ENCODE measurements around the gene RIC3.

The RIC3 gene

DNA sequence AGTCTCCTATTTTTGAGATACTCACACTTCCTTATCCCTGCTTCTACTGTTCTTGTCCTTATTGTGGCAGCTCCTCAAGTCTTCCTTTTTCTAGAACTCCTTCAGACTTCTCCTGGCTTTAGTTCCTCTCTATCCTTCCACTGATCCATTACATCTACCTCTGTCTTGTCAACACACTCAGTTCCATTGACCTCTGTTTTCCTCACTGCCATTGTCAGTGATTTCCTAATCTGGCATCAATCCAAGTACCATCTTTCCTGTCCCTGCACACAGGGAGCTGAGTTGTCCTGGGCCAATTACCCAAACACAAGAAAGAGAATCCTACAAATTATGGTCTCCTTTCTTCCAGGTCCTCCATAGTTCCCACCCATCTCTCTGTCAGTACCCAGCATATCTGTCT lies 27.9 kb upstream of the RIC3 start:
- Histone ChIP-seq H3K27me3 (ENCODE audit: insufficient read depth, low read length, poor library complexity) (no peaks in the 10 kb centered on the region), H3K9ac (ENCODE audit: low read length) (no peak overlapping the region), H3K4ac (ENCODE audit: low read depth, low read length) (no peak overlapping the region), H3K56ac (ENCODE audit: low read length) (no peak overlapping the region), H3K36me3 (ENCODE audit: control insufficient read depth, insufficient read depth, low read length) (no peaks in the 10 kb centered on the region), H3K18ac (ENCODE audit: low read length) (no peak overlapping the region), H3K27ac (ENCODE audit: low read depth, low read length) (no peak overlapping the region), H2AK5ac (ENCODE audit: low read length) (no peak overlapping the region), H3K4me3 (ENCODE audit: low read length) (no peak overlapping the region), H4K5ac (ENCODE audit: low read length) (no peak overlapping the region), H3K4me1 (ENCODE audit: control insufficient read depth, low read depth, low read length) (no peaks in the 10 kb centered on the region), H3K23ac (ENCODE audit: low read length) (no peak overlapping the region), H2BK15ac (replicated peaks; ENCODE audit: low read depth) (no peak overlapping the region), H3K4me2 (ENCODE audit: low read length) (no peak overlapping the region), H3K79me2 (ENCODE audit: control insufficient read depth, insufficient read depth, low read length) (no peaks in the 10 kb centered on the region), H3K79me1 (ENCODE audit: low read length) (no peaks in the 10 kb centered on the region), H4K8ac (ENCODE audit: low read depth, low read length) (no peak overlapping the region), H2BK5ac (ENCODE audit: low read length) (no peak overlapping the region), H2BK120ac (ENCODE audit: low read depth, low read length) (no peak overlapping the region)
- DNase-seq: no peak

GRCh38 chr11:8194956-8195355 lies 26.1 kb upstream of the RIC3 start:
- H4K5ac ChIP-seq (ENCODE audit: low read length): no peak overlapping the region
- no peak overlapping the region for H3K4me3 ChIP-seq (ENCODE audit: low read length)
- no peak overlapping the region for H2BK15ac ChIP-seq (replicated peaks; ENCODE audit: low read depth)
- DNase-seq: no peak
- no peaks in the 10 kb centered on the region for H3K79me1 ChIP-seq (ENCODE audit: low read length)
- no peak overlapping the region for H2BK5ac ChIP-seq (ENCODE audit: low read length)
- no peaks in the 10 kb centered on the region for H3K36me3 ChIP-seq (ENCODE audit: control insufficient read depth, insufficient read depth, low read length)
- no CpG with 5 or more reads among the region's 4 CpGs for WGBS (ENCODE audit: extremely low coverage, insufficient coverage, low lambda C conversion rate)
- H3K4me1 ChIP-seq (ENCODE audit: control insufficient read depth, low read depth, low read length): no peaks in the 10 kb centered on the region
- H4K8ac ChIP-seq (ENCODE audit: low read depth, low read length): no peak overlapping the region
- no peak overlapping the region for H3K18ac ChIP-seq (ENCODE audit: low read length)
- no peak overlapping the region for H3K23ac ChIP-seq (ENCODE audit: low read length)
- H2AK5ac ChIP-seq (ENCODE audit: low read length): no peak overlapping the region
- H3K9ac ChIP-seq (ENCODE audit: low read length): no peak overlapping the region
- no peak overlapping the region for H3K4me2 ChIP-seq (ENCODE audit: low read length)
- no peak overlapping the region for H2BK120ac ChIP-seq (ENCODE audit: low read depth, low read length)
- H3K4ac ChIP-seq (ENCODE audit: low read depth, low read length): no peak overlapping the region
- no peaks in the 10 kb centered on the region for H3K79me2 ChIP-seq (ENCODE audit: control insufficient read depth, insufficient read depth, low read length)
- no peak overlapping the region for H3K56ac ChIP-seq (ENCODE audit: low read length)
- no peaks in the 10 kb centered on the region for H3K27me3 ChIP-seq (ENCODE audit: insufficient read depth, low read length, poor library complexity)
- no peak overlapping the region for H3K27ac ChIP-seq (ENCODE audit: low read depth, low read length)

DNA sequence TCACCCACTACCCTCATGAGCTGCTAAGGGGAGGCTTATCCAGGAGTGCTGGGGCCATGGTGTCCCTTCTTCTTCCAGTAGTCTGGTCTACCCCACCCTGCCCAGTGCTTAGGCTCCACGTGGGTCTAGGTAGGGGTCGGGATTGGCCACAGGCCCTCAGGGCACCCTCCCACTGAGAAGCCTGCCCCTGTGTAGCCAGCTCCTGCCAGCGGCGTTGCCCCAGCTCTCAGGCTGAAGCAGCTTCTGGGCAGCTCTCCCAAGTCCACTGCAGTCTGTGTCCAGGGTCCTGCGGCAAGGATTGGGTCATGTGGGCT lies 24.0 kb upstream of the RIC3 start:
- Histone ChIP-seq H2BK120ac (ENCODE audit: low read depth, low read length) (no peak overlapping the region), H3K4me2 (ENCODE audit: low read length) (no peak overlapping the region), H3K27me3 (ENCODE audit: insufficient read depth, low read length, poor library complexity) (no peaks in the 10 kb centered on the region), H2AK5ac (ENCODE audit: low read length) (no peak overlapping the region), H3K9ac (ENCODE audit: low read length) (no peak overlapping the region), H3K79me2 (ENCODE audit: control insufficient read depth, insufficient read depth, low read length) (no peaks in the 10 kb centered on the region), H3K79me1 (ENCODE audit: low read length) (no peaks in the 10 kb centered on the region), H2BK15ac (replicated peaks; ENCODE audit: low read depth) (no peak overlapping the region), H3K27ac (ENCODE audit: low read depth, low read length) (no peak overlapping the region), H3K4me1 (ENCODE audit: control insufficient read depth, low read depth, low read length) (no peaks in the 10 kb centered on the region), H4K5ac (ENCODE audit: low read length) (no peak overlapping the region), H3K36me3 (ENCODE audit: control insufficient read depth, insufficient read depth, low read length) (no peaks in the 10 kb centered on the region), H3K4me3 (ENCODE audit: low read length) (no peak overlapping the region), H3K4ac (ENCODE audit: low read depth, low read length) (no peak overlapping the region), H2BK5ac (ENCODE audit: low read length) (no peak overlapping the region), H3K18ac (ENCODE audit: low read length) (no peak overlapping the region), H3K56ac (ENCODE audit: low read length) (no peak overlapping the region), H3K23ac (ENCODE audit: low read length) (no peak overlapping the region), H4K8ac (ENCODE audit: low read depth, low read length) (no peak overlapping the region)
- WGBS (ENCODE audit: extremely low coverage, insufficient coverage, low lambda C conversion rate): no CpG with 5 or more reads among the region's 5 CpGs
- DNase-seq: no peak

DNA sequence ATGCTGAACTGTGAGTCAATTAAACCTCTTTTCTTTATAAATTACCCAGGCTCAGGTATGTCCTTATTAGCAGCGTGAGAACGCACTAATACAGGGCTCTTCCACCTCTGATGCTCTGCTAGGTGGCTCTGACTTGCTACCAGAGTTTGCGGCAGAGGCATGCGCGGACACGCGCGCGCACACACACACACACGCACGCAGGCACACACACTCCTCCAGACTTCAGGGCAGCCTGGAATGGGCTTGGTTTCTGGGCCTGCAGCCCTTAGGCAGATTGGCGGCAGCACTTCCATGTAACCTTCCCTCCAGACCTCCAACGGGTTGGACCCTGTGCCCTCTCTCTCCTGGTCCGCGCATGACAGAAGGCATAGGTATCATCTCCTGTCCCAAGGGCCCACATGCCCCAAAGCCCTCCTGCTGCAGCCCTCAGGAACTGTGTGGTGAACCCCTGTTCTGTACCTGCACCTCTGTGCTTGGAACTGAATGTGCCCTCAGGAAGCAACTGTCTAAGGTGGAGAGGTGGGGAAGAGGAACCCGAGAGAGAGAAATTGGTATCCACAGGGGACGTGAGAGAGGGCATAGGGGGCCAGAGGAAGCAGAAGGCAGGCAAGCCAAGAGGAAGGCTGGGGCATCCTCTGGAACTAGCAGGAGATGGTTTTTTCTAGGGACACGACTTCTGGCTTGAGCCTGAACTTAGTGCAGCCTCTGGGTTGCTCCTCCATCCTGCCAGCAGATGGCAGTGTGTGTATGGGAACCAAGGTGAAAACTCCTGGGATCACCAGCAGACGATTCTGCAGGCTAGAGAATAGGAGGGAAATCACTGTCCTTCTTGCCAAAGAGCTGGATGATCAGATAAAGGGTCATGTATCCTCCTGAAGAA lies 23.4 kb upstream of the RIC3 start:
- no peaks in the 10 kb centered on the region for H3K79me2 ChIP-seq (ENCODE audit: control insufficient read depth, insufficient read depth, low read length)
- H3K23ac ChIP-seq (ENCODE audit: low read length): no peak overlapping the region
- H2BK15ac ChIP-seq (replicated peaks; ENCODE audit: low read depth): no peak overlapping the region
- no peak overlapping the region for H4K5ac ChIP-seq (ENCODE audit: low read length)
- H2BK5ac ChIP-seq (ENCODE audit: low read length): no peak overlapping the region
- H3K27me3 ChIP-seq (ENCODE audit: insufficient read depth, low read length, poor library complexity): no peaks in the 10 kb centered on the region
- no peak overlapping the region for H3K4me2 ChIP-seq (ENCODE audit: low read length)
- H3K56ac ChIP-seq (ENCODE audit: low read length): no peak overlapping the region
- DNase-seq: peak; percentile 88
- no peaks in the 10 kb centered on the region for H3K79me1 ChIP-seq (ENCODE audit: low read length)
- no peak overlapping the region for H3K4ac ChIP-seq (ENCODE audit: low read depth, low read length)
- WGBS (ENCODE audit: extremely low coverage, insufficient coverage, low lambda C conversion rate): no CpG with 5 or more reads among the region's 19 CpGs
- no peak overlapping the region for H2BK120ac ChIP-seq (ENCODE audit: low read depth, low read length)
- no peak overlapping the region for H3K9ac ChIP-seq (ENCODE audit: low read length)
- H3K18ac ChIP-seq (ENCODE audit: low read length): no peak overlapping the region
- no peaks in the 10 kb centered on the region for H3K4me1 ChIP-seq (ENCODE audit: control insufficient read depth, low read depth, low read length)
- no peaks in the 10 kb centered on the region for H3K36me3 ChIP-seq (ENCODE audit: control insufficient read depth, insufficient read depth, low read length)
- no peak overlapping the region for H2AK5ac ChIP-seq (ENCODE audit: low read length)
- no peak overlapping the region for H4K8ac ChIP-seq (ENCODE audit: low read depth, low read length)
- no peak overlapping the region for H3K4me3 ChIP-seq (ENCODE audit: low read length)
- no peak overlapping the region for H3K27ac ChIP-seq (ENCODE audit: low read depth, low read length)

- Histone ChIP-seq H3K36me3 (ENCODE audit: control insufficient read depth, insufficient read depth, low read length) (no peaks in the 10 kb centered on the region), H3K4me3 (ENCODE audit: low read length) (no peak overlapping the region), H3K4me2 (ENCODE audit: low read length) (no peak overlapping the region), H3K4me1 (ENCODE audit: control insufficient read depth, low read depth, low read length) (no peaks in the 10 kb centered on the region), H3K23ac (ENCODE audit: low read length) (no peak overlapping the region), H2AK5ac (ENCODE audit: low read length) (no peak overlapping the region), H2BK15ac (replicated peaks; ENCODE audit: low read depth) (no peak overlapping the region), H4K8ac (ENCODE audit: low read depth, low read length) (no peak overlapping the region), H3K27me3 (ENCODE audit: insufficient read depth, low read length, poor library complexity) (no peaks in the 10 kb centered on the region), H3K4ac (ENCODE audit: low read depth, low read length) (no peak overlapping the region), H4K5ac (ENCODE audit: low read length) (no peak overlapping the region), H3K27ac (ENCODE audit: low read depth, low read length) (no peak overlapping the region), H3K18ac (ENCODE audit: low read length) (no peak overlapping the region), H2BK120ac (ENCODE audit: low read depth, low read length) (no peak overlapping the region), H2BK5ac (ENCODE audit: low read length) (no peak overlapping the region), H3K9ac (ENCODE audit: low read length) (no peak overlapping the region), H3K79me1 (ENCODE audit: low read length) (no peaks in the 10 kb centered on the region), H3K56ac (ENCODE audit: low read length) (no peak overlapping the region), H3K79me2 (ENCODE audit: control insufficient read depth, insufficient read depth, low read length) (no peaks in the 10 kb centered on the region)
- WGBS (ENCODE audit: extremely low coverage, insufficient coverage, low lambda C conversion rate): no CpG with 5 or more reads among the region's 2 CpGs
- no peak for DNase-seq
Observed at GRCh38 chr11:8190431-8190830, 21.6 kb upstream of the RIC3 start.

DNA sequence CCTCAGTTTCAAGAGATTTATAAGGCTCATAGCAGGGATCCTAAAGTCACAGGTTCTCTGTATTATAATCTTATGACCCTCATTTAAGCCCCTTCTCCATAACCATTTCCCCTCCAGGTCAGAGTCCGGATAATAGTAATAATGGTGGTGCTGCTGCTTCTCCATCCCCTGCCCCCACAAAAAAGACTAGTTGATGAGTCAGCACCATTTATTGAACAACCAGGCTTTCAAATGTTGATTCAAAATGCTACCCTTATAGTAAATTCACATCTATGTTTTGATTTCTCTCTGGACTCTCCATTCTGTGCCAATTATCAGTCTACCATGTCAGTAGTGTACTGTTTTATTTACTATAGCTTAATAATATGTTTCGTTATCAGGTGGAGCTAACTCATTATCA lies 17.6 kb upstream of the RIC3 start:
- H3K18ac ChIP-seq (ENCODE audit: low read length): no peak overlapping the region
- H3K4ac ChIP-seq (ENCODE audit: low read depth, low read length): no peak overlapping the region
- H2BK15ac ChIP-seq (replicated peaks; ENCODE audit: low read depth): no peak overlapping the region
- H3K79me2 ChIP-seq (ENCODE audit: control insufficient read depth, insufficient read depth, low read length): no peaks in the 10 kb centered on the region
- no peak overlapping the region for H3K56ac ChIP-seq (ENCODE audit: low read length)
- H3K36me3 ChIP-seq (ENCODE audit: control insufficient read depth, insufficient read depth, low read length): no peaks in the 10 kb centered on the region
- H2AK5ac ChIP-seq (ENCODE audit: low read length): no peak overlapping the region
- WGBS (ENCODE audit: extremely low coverage, insufficient coverage, low lambda C conversion rate): no CpG with 5 or more reads among the region's 2 CpGs
- H3K9ac ChIP-seq (ENCODE audit: low read length): no peak overlapping the region
- no peaks in the 10 kb centered on the region for H3K79me1 ChIP-seq (ENCODE audit: low read length)
- H4K5ac ChIP-seq (ENCODE audit: low read length): no peak overlapping the region
- H2BK5ac ChIP-seq (ENCODE audit: low read length): no peak overlapping the region
- no peak overlapping the region for H3K4me2 ChIP-seq (ENCODE audit: low read length)
- no peaks in the 10 kb centered on the region for H3K27me3 ChIP-seq (ENCODE audit: insufficient read depth, low read length, poor library complexity)
- H3K4me3 ChIP-seq (ENCODE audit: low read length): no peak overlapping the region
- H4K8ac ChIP-seq (ENCODE audit: low read depth, low read length): no peak overlapping the region
- H2BK120ac ChIP-seq (ENCODE audit: low read depth, low read length): no peak overlapping the region
- no peaks in the 10 kb centered on the region for H3K4me1 ChIP-seq (ENCODE audit: control insufficient read depth, low read depth, low read length)
- no peak for DNase-seq
- H3K23ac ChIP-seq (ENCODE audit: low read length): no peak overlapping the region
- no peak overlapping the region for H3K27ac ChIP-seq (ENCODE audit: low read depth, low read length)

All from mesendoderm (in vitro differentiated cells).